OCI-LY1 (cell line): ENCODE measurements around the gene ACTG1.

Experiments
- EZH2 ChIP-seq: fragments of 200-600 bp; sonication (generic), shearing (Covaris generic); IDR thresholded peaks from 2 replicates; pipeline ENCODE4 v1.8.0; 2017; ENCODE audit warnings: borderline replicate concordance, mixed run types, mild to moderate bottlenecking, antibody characterized with exemption, low read length, moderate library complexity, mixed read lengths
- TF ChIP-seq, protein P1 (sequence below): fragments of 200-600 bp; sonication (generic), shearing (Covaris generic); IDR thresholded peaks from 2 replicates; pipeline ENCODE4 v1.5.1; 2017; ENCODE audit warnings: mild to moderate bottlenecking, antibody characterized with exemption, low read length, moderate library complexity, mixed read lengths

DNA sequence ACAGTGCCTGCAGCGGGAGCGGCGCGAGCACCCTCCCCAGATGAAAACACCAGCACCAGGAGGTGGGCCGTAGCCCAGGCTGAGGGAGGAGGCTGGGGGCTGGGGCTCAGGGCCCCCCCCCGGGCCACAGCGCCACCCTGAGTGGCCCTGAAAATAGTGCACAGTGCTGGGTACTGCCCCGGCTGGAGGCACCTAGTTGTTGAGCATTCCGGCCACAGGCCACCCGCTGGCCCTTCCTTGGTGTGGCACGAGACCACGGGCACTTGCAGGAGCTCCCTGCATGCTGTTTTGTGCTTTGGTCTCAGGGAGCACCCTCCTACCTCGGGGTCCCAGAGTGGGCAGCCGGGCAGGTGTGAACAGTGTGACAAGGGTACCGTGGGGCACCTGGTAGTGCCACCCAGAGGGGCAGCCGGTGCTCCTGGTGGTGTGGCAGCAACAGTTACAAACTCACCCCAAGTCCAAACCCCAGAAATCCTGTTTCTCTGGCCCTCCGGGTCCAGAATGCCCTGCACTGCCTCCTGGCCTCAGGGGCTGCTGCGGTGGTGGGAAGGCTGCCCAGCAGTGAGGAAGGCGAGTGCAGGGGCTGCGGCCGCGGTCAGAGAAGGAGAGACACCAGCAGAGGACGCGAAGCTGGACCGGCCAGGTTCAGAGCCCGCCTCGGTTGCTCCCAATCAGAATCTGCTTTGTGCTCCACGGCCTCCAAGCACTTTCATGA, 27.5 kb upstream of the ACTG1 start:
- TF ChIP-seq, protein P1, sequence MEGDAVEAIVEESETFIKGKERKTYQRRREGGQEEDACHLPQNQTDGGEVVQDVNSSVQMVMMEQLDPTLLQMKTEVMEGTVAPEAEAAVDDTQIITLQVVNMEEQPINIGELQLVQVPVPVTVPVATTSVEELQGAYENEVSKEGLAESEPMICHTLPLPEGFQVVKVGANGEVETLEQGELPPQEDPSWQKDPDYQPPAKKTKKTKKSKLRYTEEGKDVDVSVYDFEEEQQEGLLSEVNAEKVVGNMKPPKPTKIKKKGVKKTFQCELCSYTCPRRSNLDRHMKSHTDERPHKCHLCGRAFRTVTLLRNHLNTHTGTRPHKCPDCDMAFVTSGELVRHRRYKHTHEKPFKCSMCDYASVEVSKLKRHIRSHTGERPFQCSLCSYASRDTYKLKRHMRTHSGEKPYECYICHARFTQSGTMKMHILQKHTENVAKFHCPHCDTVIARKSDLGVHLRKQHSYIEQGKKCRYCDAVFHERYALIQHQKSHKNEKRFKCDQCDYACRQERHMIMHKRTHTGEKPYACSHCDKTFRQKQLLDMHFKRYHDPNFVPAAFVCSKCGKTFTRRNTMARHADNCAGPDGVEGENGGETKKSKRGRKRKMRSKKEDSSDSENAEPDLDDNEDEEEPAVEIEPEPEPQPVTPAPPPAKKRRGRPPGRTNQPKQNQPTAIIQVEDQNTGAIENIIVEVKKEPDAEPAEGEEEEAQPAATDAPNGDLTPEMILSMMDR, result no peak
- no peak for TF ChIP-seq EZH2
